HepG2 (cell line): ENCODE measurements around the gene GABBR2. TPM values are rescaled to one million over a fixed set of nuclear protein-coding genes. Genes with fewer than 3 reads are reported as not detected.

Source experiments
- ATAC-seq: fragments of 200-7000 bp; cut with Tn5 transposase; 3 replicates; pipeline ENCODE4 v1.9.1; 2020; ENCODE audit warnings: mild to moderate bottlenecking, moderate library complexity
- BruUV-seq: library from RNA; stranded (reverse); fragments of 400-500 nt; replicated peaks from 2 replicates; lab custom pipeline; 2021; lab: Mats Ljungman, UMichigan
- CTCF ChIA-PET: fragments of 300-600 bp; formaldehyde crosslinking; extraction: SDS; loops from one replicate; lab custom pipeline; 2021; ENCODE audit warnings: low total read pairs, inconsistent platforms, low intra/inter-chr PET ratio; lab: Yijun Ruan, JAX
- POLR2A ChIA-PET: fragments of 350-600 bp; sonication (Branson Sonifier 250); formaldehyde crosslinking; loops from one replicate; lab custom pipeline; 2020; ENCODE audit warnings: antibody characterized with exemption, inconsistent platforms; lab: Yijun Ruan, JAX
- DNase-seq: peaks from one replicate; pipeline ENCODE4 v3.0.0-alpha.2; 2015; ENCODE audit warnings: low spot score
- FAIRE-seq: peaks from 3 replicates; lab custom pipeline; 2011; peaks lifted over from hg19 to GRCh38; lab: Jason Lieb, UNC
- H2AFZ ChIP-seq: one replicate; pipeline ENCODE4 v1.6.1; 2011; ENCODE audit warnings: low read length, inconsistent platforms
- H3K27ac ChIP-seq: fragments of 300-600 bp; 3 replicates; pipeline ENCODE4 v1.8.0; 2011; ENCODE audit warnings: mixed run types, mild to moderate bottlenecking, mixed read lengths, low read length, inconsistent platforms; ENCODE audit not compliant: insufficient read depth; ENCODE audit errors: extremely low read length
- H3K27me3 ChIP-seq, 2 experiments: fragments of 200-600 bp in 1 of 2; 2 replicates in 1 of 2; 3 replicates in 1 of 2; pipeline versions ENCODE4 v1.6.0 to v1.8.0; 2011; ENCODE audit warnings: low read length in 2 of 2, mild to moderate bottlenecking in 2 of 2, moderate library complexity in 2 of 2, inconsistent platforms in 1 of 2; ENCODE audit not compliant: insufficient read depth in 2 of 2, control insufficient read depth in 1 of 2
- H3K36me3 ChIP-seq, 2 experiments: fragments of 200-600 bp in 1 of 2; replicated peaks in 1 of 2; 2 replicates in 1 of 2; 3 replicates in 1 of 2; pipeline versions ENCODE4 v1.5.1 to v1.8.0; 2011; ENCODE audit warnings: low read length in 2 of 2, inconsistent platforms in 1 of 2; ENCODE audit not compliant: insufficient read depth in 2 of 2, control insufficient read depth in 1 of 2
- H3K4me1 ChIP-seq: 2 replicates; pipeline ENCODE4 v1.5.1; 2012; ENCODE audit warnings: low read length, inconsistent platforms; ENCODE audit not compliant: insufficient read depth
- H3K4me2 ChIP-seq: 2 replicates; pipeline ENCODE4 v1.6.0; 2011; ENCODE audit warnings: low read depth, low read length, inconsistent platforms
- H3K4me3 ChIP-seq, 3 experiments: fragments of 200-600 bp in 1 of 3; sonication (generic), shearing (Covaris generic) in 1 of 3; replicated peaks in 1 of 3; 2 replicates each; pipeline ENCODE4 v1.5.1; 2011 to 2016; ENCODE audit warnings: low read length in 3 of 3, inconsistent platforms in 2 of 3, low read depth in 2 of 3, mild to moderate bottlenecking in 2 of 3, control low read depth in 1 of 3, mixed read lengths in 1 of 3; ENCODE audit not compliant: insufficient read depth in 1 of 3
- H3K79me2 ChIP-seq: one replicate; pipeline ENCODE4 v1.6.1; 2011; ENCODE audit warnings: low read length, inconsistent platforms; ENCODE audit not compliant: insufficient read depth
- H3K9ac ChIP-seq: 2 replicates; pipeline ENCODE4 v1.6.0; 2011; ENCODE audit warnings: mild to moderate bottlenecking, low read depth, low read length, inconsistent platforms; ENCODE audit not compliant: insufficient read depth
- H3K9me3 ChIP-seq: 2 replicates; pipeline ENCODE4 v1.5.1; 2012; ENCODE audit warnings: mild to moderate bottlenecking, low read length
- H4K20me1 ChIP-seq: 2 replicates; pipeline ENCODE4 v1.6.0; 2011; ENCODE audit warnings: inconsistent platforms, mild to moderate bottlenecking, low read length, moderate library complexity; ENCODE audit not compliant: insufficient read depth
- ARHGAP35 ChIP-seq: sonication (generic); formaldehyde crosslinking; IDR thresholded peaks from 2 replicates; pipeline ENCODE4 v1.9.0; 2022; ENCODE audit warnings: mild to moderate bottlenecking, inconsistent platforms, moderate library complexity, missing genetic modification reagents, borderline replicate concordance
- CTCF ChIP-seq: sonication (generic); formaldehyde crosslinking; IDR thresholded peaks from 2 replicates; pipeline ENCODE4 v1.5.0; 2020; ENCODE audit warnings: mild to moderate bottlenecking, missing genetic modification reagents, moderate library complexity
- GABPB1 ChIP-seq: IDR thresholded peaks from 2 replicates; pipeline ENCODE4 v1.6.1; 2016; ENCODE audit warnings: mild to moderate bottlenecking, missing genetic modification reagents, moderate library complexity, missing compliant biosample characterization
- KAT8 ChIP-seq: IDR thresholded peaks from 2 replicates; pipeline ENCODE4 v1.6.1; 2016; ENCODE audit warnings: missing genetic modification reagents, missing compliant biosample characterization
- MAX ChIP-seq: IDR thresholded peaks from 2 replicates; pipeline ENCODE4 v1.6.1; 2012; ENCODE audit warnings: inconsistent platforms
- NFE2L1 ChIP-seq: sonication (generic); formaldehyde crosslinking; IDR thresholded peaks from 2 replicates; pipeline ENCODE4 v1.4.0; 2020; ENCODE audit warnings: missing genetic modification reagents, mild to moderate bottlenecking, borderline replicate concordance
- PBX2 ChIP-seq: IDR thresholded peaks from 2 replicates; pipeline ENCODE4 v1.6.1; 2016; ENCODE audit warnings: control low read depth
- PBX3 ChIP-seq: sonication (generic); formaldehyde crosslinking; IDR thresholded peaks from 2 replicates; pipeline ENCODE4 v1.8.1; 2023; ENCODE audit warnings: missing genetic modification reagents, inconsistent platforms, borderline replicate concordance
- SNRNP70 ChIP-seq: fragments of 200-400 bp; formaldehyde crosslinking; IDR thresholded peaks from 2 replicates; pipeline ENCODE4 v1.6.1; 2017; ENCODE audit warnings: mild to moderate bottlenecking, low read depth, low read length, moderate library complexity
- SUZ12 ChIP-seq: fragments of 150-350 bp; IDR thresholded peaks from 2 replicates; pipeline ENCODE4 v1.6.1; 2014; ENCODE audit warnings: low read depth, low read length
- TBP ChIP-seq: sonication (generic); formaldehyde crosslinking; IDR thresholded peaks from 2 replicates; pipeline ENCODE4 v1.5.0; 2020; ENCODE audit warnings: missing genetic modification reagents
- YEATS2 ChIP-seq: sonication (generic); formaldehyde crosslinking; IDR thresholded peaks from 2 replicates; pipeline ENCODE4 v1.4.0; 2020; ENCODE audit warnings: missing genetic modification reagents, borderline replicate concordance
- YY1 ChIP-seq: IDR thresholded peaks from 2 replicates; pipeline ENCODE4 v1.6.1; 2011; ENCODE audit warnings: low read length, low read depth, moderate library complexity, mild to moderate bottlenecking; ENCODE audit not compliant: insufficient read depth, insufficient replicate concordance
- ZBTB43 ChIP-seq: sonication (generic); formaldehyde crosslinking; conservative IDR thresholded peaks from 2 replicates; pipeline ENCODE4 v1.4.0; 2020; ENCODE audit warnings: missing genetic modification reagents
- ZNF263 ChIP-seq: sonication (generic); formaldehyde crosslinking; IDR thresholded peaks from 2 replicates; pipeline ENCODE4 v1.4.0; 2020; ENCODE audit warnings: missing genetic modification reagents
- ZNF441 ChIP-seq: sonication (generic); formaldehyde crosslinking; IDR thresholded peaks from 2 replicates; pipeline ENCODE4 v1.7.0; 2021; ENCODE audit warnings: missing genetic modification reagents, borderline replicate concordance
- ZNF775 ChIP-seq: sonication (generic); formaldehyde crosslinking; IDR thresholded peaks from 2 replicates; pipeline ENCODE4 v1.4.0; 2020; ENCODE audit warnings: missing genetic modification reagents, mild to moderate bottlenecking, moderate library complexity, borderline replicate concordance
- ZSCAN31 ChIP-seq: sonication (generic); formaldehyde crosslinking; IDR thresholded peaks from 2 replicates; pipeline ENCODE4 v1.5.0; 2020; ENCODE audit warnings: low read depth, mild to moderate bottlenecking, missing genetic modification reagents
- WGBS: methylation state at CpG from one replicate; pipeline ENCODE4 v1.1.6; 2017; ENCODE audit warnings: low lambda C conversion rate; 5-methylcytosine and 5-hydroxymethylcytosine counted together
- in situ Hi-C: cut with HindIII; loops from 2 replicates; pipeline ENCODE4 v1.10.0; 2017; ENCODE audit warnings: low pct_unique_long_range_greater_than_20kb; ENCODE audit not compliant: extremely low pct_ligation_motif_present
- intact Hi-C: fragments of 100-400 bp; cut with micrococcal nuclease; formaldehyde crosslinking; loops from one replicate; pipeline ENCODE4 v1.10.0; 2022; ENCODE audit not compliant: unreplicated experiment
- polyA plus RNA-seq, 8 experiments: library from polyadenylated mRNA; depleted of rRNA in 3 of 8; stranded (reverse) in 7 of 8; unstranded in 1 of 8; fragments of >200 nt; fragmentation: Illumina TruSeq in 4 of 8; extraction: Trizol in 4 of 8; gene quantifications; 2 replicates each; pipeline versions ENCODE4 v1.2.1 to v1.2.3, GENCODE V29; 2011 to 2016; ENCODE audit warnings: low read depth in 4 of 8, missing spikeins in 1 of 8, mixed read lengths in 1 of 8; ENCODE audit not compliant: insufficient read depth in 1 of 8
- total RNA-seq, 5 experiments: library from RNA; depleted of rRNA; stranded (reverse); fragments of >200 nt; fragmentation: Illumina TruSeq; extraction: Trizol; gene quantifications; 2 replicates each; pipeline ENCODE4 v1.2.3, GENCODE V29; 2016; ENCODE audit warnings: low read depth in 1 of 5

GABBR2 gene
- total and polyA plus RNA-seq, 2 of the 13 experiments (the other 11 are each of a cell fraction or from before 2014, with no cell fraction given), result 0.02 TPM; not detected in 1

- no peak for TF ChIP-seq SNRNP70
- TF ChIP-seq NFE2L1, result no peak
- TF ChIP-seq ZNF263 (CRISPR knock-in tag), result no peak
- no peak for TF ChIP-seq PBX3 (CRISPR knock-in tag)
- TF ChIP-seq ZNF775 (CRISPR knock-in tag), result no peak
- no peak for TF ChIP-seq GABPB1 (CRISPR knock-in tag)
- no peak for TF ChIP-seq TBP (CRISPR knock-in tag)
- no peak for TF ChIP-seq ZNF441 (CRISPR knock-in tag)
- TF ChIP-seq MAX, result no peak
Observed at GRCh38 chr9:98369066-98369425, 339.7 kb downstream of the GABBR2 start (continued).

GRCh38 chr9:98368366-98369065, 340.2 kb downstream of the GABBR2 start:
- intact Hi-C loops (no loop called here), in situ Hi-C loops (no loop called here)
- Histone ChIP-seq H3K4me3 (no peak overlapping the region), H3K79me2 (no peaks in the 10 kb centered on the region), H3K4me2 (no peak overlapping the region), H3K9ac (no peak overlapping the region), H2AFZ (no peak overlapping the region), H3K9me3 (peaks cover 22% of the 10 kb centered on the region), H4K20me1 (no peaks in the 10 kb centered on the region), H3K27me3 (no peaks in the 10 kb centered on the region), H3K36me3 (no peaks in the 10 kb centered on the region), H3K4me1 (no peaks in the 10 kb centered on the region), H3K27ac (no peak overlapping the region)
- DNase-seq (no peak), ATAC-seq (no peak), FAIRE-seq (no peak)
- 51% methylated on average over 7 of the region's 9 CpGs for WGBS
- CTCF ChIA-PET, result no interaction called here
- BruUV-seq, result no TSS peak
- POLR2A ChIA-PET, result no interaction called here
- TF ChIP-seq YY1, result no peak
- TF ChIP-seq PBX2 (CRISPR knock-in tag), result no peak
- no peak for TF ChIP-seq ZBTB43
- TF ChIP-seq YEATS2, result no peak
- TF ChIP-seq ZSCAN31 (CRISPR knock-in tag), result no peak
- no peak for TF ChIP-seq ARHGAP35
- TF ChIP-seq KAT8 (CRISPR knock-in tag), result no peak
- no peak for TF ChIP-seq CTCF (CRISPR knock-in tag)
- TF ChIP-seq SUZ12, result no peak
